K562 (cell line): ENCODE data around the gene CPT1A. TPM values are rescaled to one million over a fixed set of nuclear protein-coding genes. Genes with fewer than 3 reads are reported as not detected.
A peak's percentile ranks its signal among the peaks of the same experiment; 100 is the strongest.

Source experiments
- CREM ChIP-seq: IDR thresholded peaks from 2 replicates; pipeline ENCODE4 v1.6.1; 2014; ENCODE audit warnings: antibody characterized with exemption, low read depth
- ELF1 ChIP-seq: fragments of 200-800 bp; sonication (Bioruptor generic); IDR thresholded peaks from 2 replicates; pipeline ENCODE4 v1.6.1; 2016; ENCODE audit warnings: missing genetic modification characterization, missing compliant biosample characterization
- ETV6 ChIP-seq, 3 experiments: fragments of 150-350 bp in 1 of 3; sonication (generic) in 1 of 3; formaldehyde crosslinking in 1 of 3; IDR thresholded peaks; 2 replicates each; pipeline versions ENCODE4 v1.6.1 to v1.8.0; 2014 to 2022; ENCODE audit warnings: borderline replicate concordance in 2 of 3, low read depth in 2 of 3, antibody characterized with exemption in 1 of 3, low read length in 1 of 3, mild to moderate bottlenecking in 1 of 3, missing genetic modification reagents in 1 of 3
- GABPB2 ChIP-seq: fragments of 250-450 bp; sonication (Bioruptor Pico); conservative IDR thresholded peaks from 2 replicates; pipeline ENCODE4 v1.5.1; 2021; ENCODE audit warnings: mild to moderate bottlenecking
- GATAD2A ChIP-seq: fragments of 450-650 bp; IDR thresholded peaks from 2 replicates; pipeline ENCODE4 v1.6.1; 2017
- HDAC2 ChIP-seq: fragments of 450-650 bp; IDR thresholded peaks from 2 replicates; pipeline ENCODE4 v1.6.1; 2016; ENCODE audit warnings: mild to moderate bottlenecking
- IRF2 ChIP-seq: sonication (generic); formaldehyde crosslinking; IDR thresholded peaks from 2 replicates; pipeline ENCODE4 v1.8.1; 2022; ENCODE audit warnings: mild to moderate bottlenecking, missing genetic modification reagents
- MYNN ChIP-seq, 2 experiments: sonication (generic); formaldehyde crosslinking in 1 of 2; IDR thresholded peaks; 2 replicates each; pipeline versions ENCODE4 v1.5.0 to v1.6.1; 2016 to 2020; ENCODE audit warnings: antibody characterized with exemption in 1 of 2, missing genetic modification reagents in 1 of 2
- POLR2AphosphoS2 ChIP-seq: IDR thresholded peaks from 2 replicates; pipeline ENCODE4 v1.6.1; 2012; ENCODE audit warnings: low read length, improper control_type of control experiment
- POLR2B ChIP-seq: fragments of 450-650 bp; IDR thresholded peaks from 2 replicates; pipeline ENCODE4 v1.6.1; 2018; ENCODE audit warnings: low read depth; ENCODE audit not compliant: partially characterized antibody
- PTRF ChIP-seq: fragments of 450-650 bp; IDR thresholded peaks from 2 replicates; pipeline ENCODE4 v1.6.1; 2016; ENCODE audit warnings: mild to moderate bottlenecking, missing genetic modification characterization, missing compliant biosample characterization
- RBM15 ChIP-seq: fragments of 200-400 bp; formaldehyde crosslinking; IDR thresholded peaks from 2 replicates; pipeline ENCODE4 v1.6.1; 2018; ENCODE audit warnings: mild to moderate bottlenecking, low read length, moderate library complexity; ENCODE audit not compliant: insufficient read depth
- RCOR1 ChIP-seq, 2 experiments: IDR thresholded peaks; 2 replicates each; pipeline ENCODE4 v1.6.1; 2012; ENCODE audit warnings: low read depth in 2 of 2, low read length in 2 of 2, borderline replicate concordance in 1 of 2, improper control_type of control experiment in 1 of 2
- SAP30 ChIP-seq: fragments of 200-600 bp; sonication (generic); IDR thresholded peaks from 2 replicates; pipeline ENCODE4 v1.6.1; 2012; ENCODE audit warnings: borderline replicate concordance, low read depth, mild to moderate bottlenecking, moderate library complexity, low read length, control low read depth, inconsistent platforms; ENCODE audit not compliant: insufficient read depth, poor library complexity, severe bottlenecking
- SLC30A9 ChIP-seq: fragments of 250-450 bp; sonication (Bioruptor Pico); IDR thresholded peaks from 2 replicates; pipeline ENCODE4 v1.8.0; 2022; ENCODE audit warnings: mild to moderate bottlenecking, moderate library complexity
- SMAD2 ChIP-seq: fragments of 150-350 bp; IDR thresholded peaks from 2 replicates; pipeline ENCODE4 v1.6.1; 2014; ENCODE audit warnings: low read depth, mild to moderate bottlenecking, low read length
- TAL1 ChIP-seq: fragments of 450-650 bp; IDR thresholded peaks from 2 replicates; pipeline ENCODE4 v1.6.1; 2016; ENCODE audit warnings: mild to moderate bottlenecking
- TFAM ChIP-seq: fragments of 250-450 bp; sonication (Bioruptor Pico); conservative IDR thresholded peaks from 2 replicates; pipeline ENCODE4 v1.5.0; 2021; ENCODE audit warnings: mild to moderate bottlenecking, moderate library complexity
- ZFX ChIP-seq: sonication (generic); formaldehyde crosslinking; IDR thresholded peaks from 2 replicates; pipeline ENCODE4 v1.8.0; 2022; ENCODE audit warnings: mild to moderate bottlenecking, missing genetic modification reagents, moderate library complexity
- ZNF146 ChIP-seq: IDR thresholded peaks from one replicate; pipeline ENCODE4 v1.6.1; 2018; ENCODE audit warnings: missing compliant biosample characterization; ENCODE audit not compliant: unreplicated experiment
- ZNF41 ChIP-seq: fragments of 250-450 bp; sonication (Bioruptor Pico); conservative IDR thresholded peaks from 2 replicates; pipeline ENCODE4 v1.4.0; 2020; ENCODE audit warnings: mild to moderate bottlenecking
- ZNF696 ChIP-seq: fragments of 250-450 bp; sonication (Bioruptor Pico); conservative IDR thresholded peaks from 2 replicates; pipeline ENCODE4 v1.4.0; 2020; ENCODE audit warnings: mild to moderate bottlenecking, moderate library complexity
- ZNF707 ChIP-seq: fragments of 250-450 bp; sonication (Bioruptor Pico); conservative IDR thresholded peaks from 2 replicates; pipeline ENCODE4 v1.8.0; 2022; ENCODE audit warnings: inconsistent platforms, mild to moderate bottlenecking, moderate library complexity
- ZNF76 ChIP-seq: fragments of 250-450 bp; sonication (Bioruptor Pico); IDR thresholded peaks from 2 replicates; pipeline ENCODE4 v1.4.0; 2020; ENCODE audit warnings: mild to moderate bottlenecking, moderate library complexity, borderline replicate concordance
- polyA plus RNA-seq, 8 experiments: library from polyadenylated mRNA; depleted of rRNA in 4 of 8; stranded (reverse) in 5 of 8; unstranded in 3 of 8; fragments of >200 nt; fragmentation: Nextera tagmentation in 2 of 8; fragmentation: Illumina TruSeq in 1 of 8; extraction: Ambion mirVana in 2 of 8; extraction: Trizol in 1 of 8; gene quantifications; 2 replicates each; pipeline versions ENCODE4 v1.2.1 to v1.2.3, GENCODE V29; 2011 to 2014; ENCODE audit warnings: inconsistent platforms in 1 of 8, missing spikeins in 1 of 8
- total RNA-seq, 7 experiments: library from RNA; depleted of rRNA in 6 of 7; stranded (reverse); fragments of >200 nt in 6 of 7; fragmentation: Illumina TruSeq in 2 of 7; extraction: Trizol in 2 of 7; gene quantifications; 2 replicates each; pipeline versions ENCODE4 v1.2.1 to v1.2.3, GENCODE V29; 2011 to 2021; ENCODE audit warnings: low replicate concordance in 1 of 7
- TF ChIP-seq, protein P1 (sequence below): fragments of 150-350 bp; IDR thresholded peaks from 2 replicates; pipeline ENCODE4 v1.6.1; 2014; ENCODE audit warnings: low read depth, mild to moderate bottlenecking, low read length, borderline replicate concordance
- TF ChIP-seq, protein P2 (sequence below): fragments of 450-650 bp; formaldehyde crosslinking; IDR thresholded peaks from 2 replicates; pipeline ENCODE4 v1.4.0; 2022; ENCODE audit warnings: missing genetic modification characterization

CPT1A gene
- total and polyA plus RNA-seq, 9 of the 15 experiments (the other 6 are each of a cell fraction or from before 2014, with no cell fraction given), result 2.6 to 29.1 (median 12.3) TPM

DNA sequence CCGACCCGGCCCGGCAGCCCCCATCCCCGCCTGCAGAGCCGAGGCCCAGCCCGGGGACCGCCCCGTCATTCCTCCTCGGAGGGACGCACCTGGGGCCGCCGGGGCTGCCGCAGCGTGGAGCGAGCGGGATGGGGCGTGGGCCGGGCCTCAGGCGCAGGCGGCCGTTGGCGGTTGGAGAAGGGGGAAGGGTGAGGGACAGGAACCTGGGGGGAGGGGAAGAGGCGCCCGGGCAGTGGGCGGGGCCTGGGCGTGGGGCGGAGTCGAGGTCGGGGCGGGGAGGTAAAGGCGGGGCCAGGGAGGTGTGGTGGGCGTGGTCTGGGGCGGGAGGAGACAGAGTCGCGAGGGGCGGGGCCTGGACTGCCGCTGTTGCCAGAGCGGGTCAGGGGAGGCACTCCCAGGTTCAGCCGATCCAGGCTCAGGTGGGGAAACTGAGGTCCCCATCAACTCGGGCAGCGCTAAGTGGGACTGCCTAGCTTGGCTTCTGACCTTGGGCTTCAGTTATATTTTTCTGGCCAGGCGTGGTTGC, 90.3 kb downstream of the CPT1A start, which contains the start of gene TESMIN (continued):
- TF ChIP-seq HDAC2 (no peak), GATAD2A (no peak), ZNF146 (no peak), SAP30 (no peak), POLR2AphosphoS2 (no peak), SLC30A9 (CRISPR knock-in tag) (no peak), CREM (peak; percentile 66), TAL1 (no peak), RCOR1 (IDR thresholded peaks at IDR 0.05; ENCODE audit: borderline replicate concordance in 1 of 2, low read depth in 2 of 2, low read length in 2 of 2) (peak in 1 of 2 experiments; percentile 71; a peak in 1 of 4 replicates), PTRF (tag) (no peak), SMAD2 (no peak), ZNF707 (no peak), ETV6 (IDR thresholded peaks at IDR 0.05; ENCODE audit: borderline replicate concordance in 1 of 2, low read depth in 2 of 2, low read length in 1 of 2) (no peak), ETV6 (CRISPR knock-in tag; IDR thresholded peaks at IDR 0.05; ENCODE audit: borderline replicate concordance) (no peak), MYNN (IDR thresholded peaks at IDR 0.05) (no peak), MYNN (CRISPR knock-in tag; IDR thresholded peaks at IDR 0.05) (no peak), ZFX (CRISPR knock-in tag) (peak; percentile 84), ZNF41 (no peak), GABPB2 (CRISPR knock-in tag) (no peak), IRF2 (CRISPR knock-in tag) (no peak), RBM15 (no peak), ZNF696 (CRISPR knock-in tag) (no peak), POLR2B (peak; percentile 32), TFAM (CRISPR knock-in tag) (no peak), ZNF76 (no peak), ELF1 (tag) (no peak)
- TF ChIP-seq, protein P1, sequence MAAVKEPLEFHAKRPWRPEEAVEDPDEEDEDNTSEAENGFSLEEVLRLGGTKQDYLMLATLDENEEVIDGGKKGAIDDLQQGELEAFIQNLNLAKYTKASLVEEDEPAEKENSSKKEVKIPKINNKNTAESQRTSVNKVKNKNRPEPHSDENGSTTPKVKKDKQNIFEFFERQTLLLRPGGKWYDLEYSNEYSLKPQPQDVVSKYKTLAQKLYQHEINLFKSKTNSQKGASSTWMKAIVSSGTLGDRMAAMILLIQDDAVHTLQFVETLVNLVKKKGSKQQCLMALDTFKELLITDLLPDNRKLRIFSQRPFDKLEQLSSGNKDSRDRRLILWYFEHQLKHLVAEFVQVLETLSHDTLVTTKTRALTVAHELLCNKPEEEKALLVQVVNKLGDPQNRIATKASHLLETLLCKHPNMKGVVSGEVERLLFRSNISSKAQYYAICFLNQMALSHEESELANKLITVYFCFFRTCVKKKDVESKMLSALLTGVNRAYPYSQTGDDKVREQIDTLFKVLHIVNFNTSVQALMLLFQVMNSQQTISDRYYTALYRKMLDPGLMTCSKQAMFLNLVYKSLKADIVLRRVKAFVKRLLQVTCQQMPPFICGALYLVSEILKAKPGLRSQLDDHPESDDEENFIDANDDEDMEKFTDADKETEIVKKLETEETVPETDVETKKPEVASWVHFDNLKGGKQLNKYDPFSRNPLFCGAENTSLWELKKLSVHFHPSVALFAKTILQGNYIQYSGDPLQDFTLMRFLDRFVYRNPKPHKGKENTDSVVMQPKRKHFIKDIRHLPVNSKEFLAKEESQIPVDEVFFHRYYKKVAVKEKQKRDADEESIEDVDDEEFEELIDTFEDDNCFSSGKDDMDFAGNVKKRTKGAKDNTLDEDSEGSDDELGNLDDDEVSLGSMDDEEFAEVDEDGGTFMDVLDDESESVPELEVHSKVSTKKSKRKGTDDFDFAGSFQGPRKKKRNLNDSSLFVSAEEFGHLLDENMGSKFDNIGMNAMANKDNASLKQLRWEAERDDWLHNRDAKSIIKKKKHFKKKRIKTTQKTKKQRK, result no peak
- TF ChIP-seq, protein P2, sequence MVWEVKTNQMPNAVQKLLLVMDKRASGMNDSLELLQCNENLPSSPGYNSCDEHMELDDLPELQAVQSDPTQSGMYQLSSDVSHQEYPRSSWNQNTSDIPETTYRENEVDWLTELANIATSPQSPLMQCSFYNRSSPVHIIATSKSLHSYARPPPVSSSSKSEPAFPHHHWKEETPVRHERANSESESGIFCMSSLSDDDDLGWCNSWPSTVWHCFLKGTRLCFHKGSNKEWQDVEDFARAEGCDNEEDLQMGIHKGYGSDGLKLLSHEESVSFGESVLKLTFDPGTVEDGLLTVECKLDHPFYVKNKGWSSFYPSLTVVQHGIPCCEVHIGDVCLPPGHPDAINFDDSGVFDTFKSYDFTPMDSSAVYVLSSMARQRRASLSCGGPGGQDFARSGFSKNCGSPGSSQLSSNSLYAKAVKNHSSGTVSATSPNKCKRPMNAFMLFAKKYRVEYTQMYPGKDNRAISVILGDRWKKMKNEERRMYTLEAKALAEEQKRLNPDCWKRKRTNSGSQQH (CRISPR knock-in tag), result no peak
